H1 (cell line): ENCODE results near the gene SPATA31E1. TPM values are rescaled to one million over a fixed set of nuclear protein-coding genes. Genes with fewer than 3 reads are reported as not detected.
"Not testable (repeated sequence)": the region's sequence is repeated elsewhere in the genome, so short reads cannot be mapped to it uniquely, and the experiment has no call there.

Source experiments
- CTCF ChIA-PET: fragments of 300-600 bp; sonication (Branson Sonifier 250); formaldehyde crosslinking; loops from one replicate; lab custom pipeline; 2021; ENCODE audit not compliant: partially characterized antibody; lab: Charles Lee
- POLR2A ChIA-PET: fragments of 300-600 bp; sonication (Branson Sonifier 250); formaldehyde crosslinking; loops from one replicate; lab custom pipeline; 2021; ENCODE audit warnings: inconsistent platforms; ENCODE audit not compliant: partially characterized antibody; lab: Charles Lee
- DNase-seq, 2 experiments: peaks; one replicate each; pipeline versions ENCODE4 v3.0.0 to v3.0.0-alpha.2; 2010 to 2022; ENCODE audit warnings: low spot score in 2 of 2, low read depth in 1 of 2, mixed read lengths in 1 of 2
- FAIRE-seq: peaks from 2 replicates; lab custom pipeline; 2011; peaks lifted over from hg19 to GRCh38; lab: Jason Lieb, UNC
- H2AFZ ChIP-seq: 2 replicates; pipeline ENCODE4 v1.8.1; 2012; ENCODE audit warnings: low read length, inconsistent platforms
- H2AK5ac ChIP-seq: 2 replicates; pipeline ENCODE4 v1.6.1; 2013; ENCODE audit warnings: low read depth, low read length
- H2BK120ac ChIP-seq: replicated peaks from 2 replicates; pipeline ENCODE3; 2013; ENCODE audit warnings: low read depth, low read length, inconsistent platforms
- H2BK12ac ChIP-seq: 2 replicates; pipeline ENCODE4 v1.6.1; 2013; ENCODE audit warnings: low read depth, low read length
- H2BK15ac ChIP-seq: 2 replicates; pipeline ENCODE4 v1.6.1; 2013; ENCODE audit warnings: low read length
- H2BK20ac ChIP-seq: 2 replicates; pipeline ENCODE4 v1.6.1; 2013; ENCODE audit warnings: low read length
- H2BK5ac ChIP-seq: 2 replicates; pipeline ENCODE4 v1.6.1; 2013; ENCODE audit warnings: low read depth, low read length
- H3K14ac ChIP-seq: 2 replicates; pipeline ENCODE4 v1.6.1; 2013; ENCODE audit warnings: inconsistent platforms; ENCODE audit not compliant: insufficient read length
- H3K18ac ChIP-seq: 2 replicates; pipeline ENCODE4 v1.6.1; 2013; ENCODE audit warnings: low read length; ENCODE audit errors: extremely low read depth
- H3K23ac ChIP-seq: 2 replicates; pipeline ENCODE4 v1.6.1; 2013; ENCODE audit warnings: inconsistent platforms; ENCODE audit not compliant: insufficient read length
- H3K23me2 ChIP-seq: 2 replicates; pipeline ENCODE4 v1.6.1; 2013; ENCODE audit warnings: low read depth, low read length
- H3K27ac ChIP-seq: 2 replicates; pipeline ENCODE4 v1.6.1; 2011; ENCODE audit warnings: low read depth, low read length, inconsistent platforms
- H3K27me3 ChIP-seq, 4 experiments: replicated peaks in 1 of 4; 1 replicate in 1 of 4; 2 replicates in 3 of 4; pipeline versions ENCODE4 v1.6.1 to v1.8.1; 2011 to 2013; ENCODE audit warnings: low read length in 3 of 4, mild to moderate bottlenecking in 3 of 4, inconsistent platforms in 2 of 4, mixed read lengths in 2 of 4, moderate library complexity in 1 of 4; ENCODE audit not compliant: control insufficient read depth in 3 of 4, insufficient read depth in 3 of 4; ENCODE audit errors: extremely low read depth in 1 of 4
- H3K36me3 ChIP-seq, 4 experiments: 2 replicates each; pipeline versions ENCODE4 v1.6.1 to v1.8.1; 2011 to 2013; ENCODE audit warnings: mild to moderate bottlenecking in 4 of 4, low read length in 3 of 4, moderate library complexity in 2 of 4, control low read depth in 1 of 4, inconsistent platforms in 1 of 4; ENCODE audit not compliant: insufficient read depth in 4 of 4, control insufficient read depth in 2 of 4
- H3K4ac ChIP-seq: replicated peaks from 2 replicates; pipeline ENCODE3; 2013; ENCODE audit warnings: low read length, low read depth, mixed read lengths, inconsistent platforms; ENCODE audit not compliant: insufficient read length
- H3K4me1 ChIP-seq, 4 experiments: replicated peaks in 1 of 4; 1 replicate in 1 of 4; 2 replicates in 3 of 4; pipeline versions ENCODE4 v1.6.1 to v1.8.1; 2011 to 2013; ENCODE audit warnings: low read length in 3 of 4, inconsistent platforms in 2 of 4, mixed read lengths in 1 of 4; ENCODE audit not compliant: insufficient read depth in 4 of 4, control insufficient read depth in 3 of 4
- H3K4me2 ChIP-seq, 2 experiments: 2 replicates each; pipeline versions ENCODE4 v1.6.1 to v1.8.1; 2011 to 2013; ENCODE audit warnings: low read depth in 2 of 2, low read length in 2 of 2, control low read depth in 1 of 2, inconsistent platforms in 1 of 2, mild to moderate bottlenecking in 1 of 2; ENCODE audit not compliant: insufficient read depth in 1 of 2
- H3K4me3 ChIP-seq, 4 experiments: fragments of 200-600, 300-600 bp in 1 of 4; sonication (generic), shearing (Covaris generic), sonication (Bioruptor Twin) in 1 of 4; 2 replicates each; pipeline versions ENCODE4 v1.5.1 to v1.8.1; 2011 to 2016; ENCODE audit warnings: low read length in 4 of 4, low read depth in 3 of 4, control low read depth in 2 of 4, inconsistent platforms in 2 of 4, mild to moderate bottlenecking in 2 of 4, mixed read lengths in 1 of 4, moderate library complexity in 1 of 4; ENCODE audit not compliant: insufficient read depth in 2 of 4; ENCODE audit errors: extremely low read depth in 1 of 4
- H3K56ac ChIP-seq: replicated peaks from 2 replicates; pipeline ENCODE3; 2013; ENCODE audit warnings: low read depth, mild to moderate bottlenecking, mixed read lengths, low read length, inconsistent platforms; ENCODE audit not compliant: insufficient read length
- H3K79me1 ChIP-seq: 2 replicates; pipeline ENCODE4 v1.6.1; 2013; ENCODE audit warnings: low read depth, low read length, control low read depth
- H3K79me2 ChIP-seq, 2 experiments: 2 replicates each; pipeline versions ENCODE4 v1.6.1 to v1.8.1; 2012 to 2013; ENCODE audit warnings: low read length in 2 of 2, mild to moderate bottlenecking in 2 of 2, inconsistent platforms in 1 of 2; ENCODE audit not compliant: insufficient read depth in 2 of 2, control insufficient read depth in 1 of 2
- H3K9ac ChIP-seq, 4 experiments: replicated peaks in 1 of 4; 1 replicate in 1 of 4; 2 replicates in 3 of 4; pipeline versions ENCODE4 v1.6.1 to v1.8.1; 2011 to 2013; ENCODE audit warnings: low read depth in 3 of 4, low read length in 3 of 4, control low read depth in 2 of 4, mild to moderate bottlenecking in 2 of 4, moderate library complexity in 2 of 4, inconsistent platforms in 1 of 4; ENCODE audit errors: extremely low read depth in 1 of 4
- H3K9me3 ChIP-seq, 2 experiments: 2 replicates each; pipeline versions ENCODE4 v1.6.1 to v1.8.1; 2012 to 2013; ENCODE audit warnings: mild to moderate bottlenecking in 2 of 2, moderate library complexity in 2 of 2, control low read depth in 1 of 2, inconsistent platforms in 1 of 2, low read depth in 1 of 2, low read length in 1 of 2, mixed read lengths in 1 of 2; ENCODE audit not compliant: insufficient read depth in 2 of 2
- H4K20me1 ChIP-seq, 2 experiments: replicated peaks in 1 of 2; 2 replicates each; pipeline versions ENCODE3 to v1.8.1; 2011 to 2013; ENCODE audit warnings: inconsistent platforms in 2 of 2, low read length in 2 of 2, mild to moderate bottlenecking in 1 of 2; ENCODE audit not compliant: insufficient read depth in 2 of 2, control insufficient read depth in 1 of 2
- H4K5ac ChIP-seq: 2 replicates; pipeline ENCODE4 v1.6.1; 2013; ENCODE audit warnings: low read length, low read depth, mixed read lengths, inconsistent platforms; ENCODE audit not compliant: insufficient read length
- H4K8ac ChIP-seq: 2 replicates; pipeline ENCODE4 v1.8.0; 2013; ENCODE audit warnings: mild to moderate bottlenecking, moderate library complexity, low read length, inconsistent platforms; ENCODE audit not compliant: insufficient read depth; ENCODE audit errors: extremely low read depth
- H4K91ac ChIP-seq: replicated peaks from 2 replicates; pipeline ENCODE3; 2013; ENCODE audit warnings: low read length, mixed read lengths, inconsistent platforms; ENCODE audit not compliant: insufficient read length
- WGBS, 2 experiments: shearing (Covaris generic) in 1 of 2; methylation state at CpG; one replicate each; pipeline versions ENCODE4 v1.1.6 to v1.1.7; 2013 to 2015; ENCODE audit warnings: low lambda C conversion rate in 2 of 2, mixed read lengths in 2 of 2, inconsistent platforms in 1 of 2, low coverage in 1 of 2, missing lambda C conversion rate in 1 of 2; ENCODE audit not compliant: insufficient replicate concordance in 2 of 2, insufficient coverage in 1 of 2, insufficient read length in 1 of 2; ENCODE audit errors: extremely low coverage in 1 of 2, missing lambda C conversion rate in 1 of 2; 5-methylcytosine and 5-hydroxymethylcytosine counted together
- polyA plus RNA-seq, 7 experiments: library from polyadenylated mRNA; depleted of rRNA in 3 of 7; stranded (reverse) in 5 of 7; unstranded in 2 of 7; fragments of >200 nt in 5 of 7; fragments of 200-250 nt in 2 of 7; gene quantifications; 1 replicate in 5 of 7; 2 replicates in 1 of 7; 4 replicates in 1 of 7; pipeline versions ENCODE4 v1.2.1 to v1.2.3, GENCODE V29; 2011 to 2013; ENCODE audit warnings: missing spikeins in 2 of 7, mixed read lengths in 2 of 7
- total RNA-seq: library from RNA; stranded (reverse); fragmentation: NEBNext Ultra II Directional; extraction: Animal tissue kit (Norgen Biotek cat#: 25700); gene quantifications from 2 replicates; pipeline ENCODE4 v1.2.1, GENCODE V29; 2021

The SPATA31E1 gene
- total and polyA plus RNA-seq, 2 of the 8 experiments (the other 6 are each of a cell fraction or from before 2014, with no cell fraction given), result 0.05 to 0.09 TPM

- H2BK15ac ChIP-seq, H3K14ac ChIP-seq, H3K18ac ChIP-seq, H3K9ac ChIP-seq, H3K23ac ChIP-seq, H2AK5ac ChIP-seq, CTCF ChIA-PET, H2AFZ ChIP-seq, FAIRE-seq, H3K79me2 ChIP-seq, H3K23me2 ChIP-seq, H2BK12ac ChIP-seq, H4K8ac ChIP-seq, H4K5ac ChIP-seq, H3K79me1 ChIP-seq, H3K4me3 ChIP-seq, H4K20me1 ChIP-seq, H3K9me3 ChIP-seq, H3K27ac ChIP-seq, DNase-seq, H3K36me3 ChIP-seq, H3K4me1 ChIP-seq, H3K56ac ChIP-seq, H2BK120ac ChIP-seq, H3K4me2 ChIP-seq, POLR2A ChIA-PET, H2BK20ac ChIP-seq, H2BK5ac ChIP-seq, H3K27me3 ChIP-seq, H3K4ac ChIP-seq, H4K91ac ChIP-seq: not testable (repeated sequence)
- no CpG with 5 or more reads among the region's 9 CpGs for WGBS, 2 experiments
Measured at GRCh38 chr9:87937918-87938317, 55.2 kb downstream of the SPATA31E1 start.

- H3K9me3 ChIP-seq, H4K5ac ChIP-seq, H4K8ac ChIP-seq, DNase-seq, H3K27me3 ChIP-seq, H3K56ac ChIP-seq, H3K23ac ChIP-seq, H2BK5ac ChIP-seq, H3K27ac ChIP-seq, CTCF ChIA-PET, H2BK15ac ChIP-seq, FAIRE-seq, H3K23me2 ChIP-seq, H2AFZ ChIP-seq, H3K4me1 ChIP-seq, H2BK120ac ChIP-seq, H2BK12ac ChIP-seq, H3K18ac ChIP-seq, H3K79me1 ChIP-seq, POLR2A ChIA-PET, H2AK5ac ChIP-seq, H3K79me2 ChIP-seq, H4K91ac ChIP-seq, H3K9ac ChIP-seq, H3K4me3 ChIP-seq, H2BK20ac ChIP-seq, H3K4ac ChIP-seq, H3K4me2 ChIP-seq, H3K14ac ChIP-seq, H4K20me1 ChIP-seq, H3K36me3 ChIP-seq: not testable (repeated sequence)
- WGBS, 2 experiments, result no CpG with 5 or more reads among the region's 12 CpGs
Measured at GRCh38 chr9:87938336-87938735, 55.7 kb downstream of the SPATA31E1 start.
